Renal cortex interstitium (tissue), 11 donors: ENCODE measurements around the gene MYDGF. TPM values are rescaled to one million over a fixed set of nuclear protein-coding genes. Genes with fewer than 3 reads are reported as not detected.

Experiments
- DNase-seq, 11 donors: peaks; one replicate each; pipeline ENCODE4 v3.0.0-alpha.2; 2013; ENCODE audit warnings: low read depth in 9 of 11, low spot score in 4 of 11; ENCODE audit errors: extremely low read depth in 1 of 11
- polyA plus RNA-seq, 3 donors: library from polyadenylated mRNA; unstranded; fragments of 120-200 nt; gene quantifications; one replicate each; pipeline ENCODE4 v1.2.1, GENCODE V29; 2013; ENCODE audit not compliant: insufficient read length in 3 of 3

Gene MYDGF
- polyA plus RNA-seq, 3 donors = 71.5 to 94.2 (median 83.5) TPM

- peak in 1 of 11 donors; percentile 27 for DNase-seq
These were observed 35.4 kb upstream of the MYDGF start for GRCh38 chr19:4705413-4706131.

- DNase-seq = no peak
These were observed 34.2 kb upstream of the MYDGF start for GRCh38 chr19:4704317-4704673.

- DNase-seq = no peak
These were observed 33.7 kb upstream of the MYDGF start for GRCh38 chr19:4703671-4704316.

GRCh38 chr19:4702764-4703163, 32.6 kb upstream of the MYDGF start:
- DNase-seq = no peak

GRCh38 chr19:4701557-4701956, 31.4 kb upstream of the MYDGF start:
- DNase-seq = no peak

- no peak for DNase-seq
These were observed 30.5 kb upstream of the MYDGF start for GRCh38 chr19:4700693-4700970.

- no peak for DNase-seq
These were observed 29.9 kb upstream of the MYDGF start for GRCh38 chr19:4699826-4700692.

GRCh38 chr19:4697304-4697703, 27.2 kb upstream of the MYDGF start:
- no peak for DNase-seq

GRCh38 chr19:4695224-4695731, 25.1 kb upstream of the MYDGF start:
- no peak for DNase-seq

GRCh38 chr19:4694211-4694987, 24.3 kb upstream of the MYDGF start:
- no peak for DNase-seq

GRCh38 chr19:4693471-4694121, 23.5 kb upstream of the MYDGF start:
- DNase-seq = no peak

GRCh38 chr19:4693078-4693350, 22.9 kb upstream of the MYDGF start:
- no peak for DNase-seq

GRCh38 chr19:4692251-4693077, 22.3 kb upstream of the MYDGF start:
- no peak for DNase-seq

- no peak for DNase-seq
These were observed 21.2 kb upstream of the MYDGF start for GRCh38 chr19:4691373-4691772.

- no peak for DNase-seq
These were observed 20.2 kb upstream of the MYDGF start for GRCh38 chr19:4690361-4690760.

- DNase-seq = no peak
These were observed 19.3 kb upstream of the MYDGF start for GRCh38 chr19:4689403-4689802.

- no peak for DNase-seq
These were observed 18.4 kb upstream of the MYDGF start for GRCh38 chr19:4688587-4688986.

- no peak for DNase-seq
These were observed 17.3 kb upstream of the MYDGF start for GRCh38 chr19:4687396-4687795.
